GM18870 (cell line): ENCODE measurements around the gene KIAA0513.

Experiments
- ATAC-seq: cut with Tn5 transposase; IDR thresholded peaks from one replicate; pipeline ENCODE4 v1.9.1; 2021; ENCODE audit warnings: moderate library complexity; ENCODE audit not compliant: unreplicated experiment

The KIAA0513 gene

DNA sequence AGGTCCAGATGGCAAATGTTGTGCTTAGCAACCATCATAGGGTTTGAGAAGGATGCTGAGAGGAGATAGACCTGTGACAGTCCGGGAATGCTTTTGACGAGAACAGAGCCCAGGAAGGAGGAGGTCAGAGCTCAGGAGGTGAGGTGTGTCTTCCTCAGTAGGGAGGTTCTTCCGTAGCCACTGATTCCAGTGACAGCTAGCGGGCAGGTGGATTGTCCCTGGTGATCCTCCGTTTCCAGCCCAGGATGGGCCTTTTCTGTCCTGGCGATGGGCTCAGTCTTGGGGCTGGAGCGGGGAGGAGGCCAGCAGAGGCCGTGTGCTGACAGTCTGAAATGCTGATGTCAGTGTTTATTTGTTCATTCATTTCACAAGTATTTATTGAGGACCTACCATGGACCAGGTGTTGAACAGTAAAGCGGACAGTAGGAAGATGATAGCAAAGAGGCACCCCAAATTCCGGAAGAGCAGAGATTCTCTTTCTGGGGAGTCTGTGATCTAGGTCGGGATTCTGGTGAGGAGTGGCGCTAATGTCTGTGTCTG, 38.8 kb downstream of the KIAA0513 start:
- no peak for ATAC-seq

DNA sequence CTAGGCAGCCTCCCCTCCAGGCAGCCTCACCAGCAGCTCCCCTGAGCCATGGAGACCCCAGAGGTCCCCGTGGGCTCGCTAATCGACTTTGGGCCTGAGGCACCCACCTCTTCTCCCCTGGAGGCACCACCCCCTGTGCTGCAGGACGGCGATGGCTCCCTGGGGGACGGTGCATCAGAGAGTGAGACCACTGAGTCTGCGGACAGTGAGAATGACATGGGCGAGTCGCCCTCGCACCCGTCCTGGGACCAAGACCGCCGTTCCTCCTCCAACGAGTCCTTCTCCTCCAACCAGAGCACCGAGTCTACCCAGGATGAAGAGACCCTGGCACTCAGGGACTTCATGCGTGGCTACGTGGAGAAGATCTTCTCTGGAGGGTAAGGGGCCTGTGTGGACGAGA, 39.4 kb downstream of the KIAA0513 start:
- ATAC-seq = no peak

DNA sequence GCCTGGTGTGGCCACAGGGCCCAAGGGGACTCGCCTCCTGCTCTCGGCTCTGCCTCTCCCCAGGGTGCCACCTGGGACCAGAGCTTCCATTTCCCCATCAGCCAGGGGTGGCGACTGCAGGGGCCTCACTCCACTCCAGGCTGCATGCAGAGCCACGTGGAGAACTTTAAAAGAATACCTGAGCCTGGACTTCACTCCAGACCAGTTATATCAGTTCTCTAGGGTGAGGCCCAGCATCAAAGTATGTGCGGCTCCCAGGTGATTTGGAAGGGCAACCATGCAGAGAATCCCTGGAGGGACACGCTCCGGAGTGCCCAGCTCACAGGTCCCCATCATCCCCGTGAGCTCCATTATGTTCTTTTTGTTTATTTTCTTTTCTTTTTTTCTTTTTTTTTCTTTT, 39.8 kb downstream of the KIAA0513 start:
- no peak for ATAC-seq

DNA sequence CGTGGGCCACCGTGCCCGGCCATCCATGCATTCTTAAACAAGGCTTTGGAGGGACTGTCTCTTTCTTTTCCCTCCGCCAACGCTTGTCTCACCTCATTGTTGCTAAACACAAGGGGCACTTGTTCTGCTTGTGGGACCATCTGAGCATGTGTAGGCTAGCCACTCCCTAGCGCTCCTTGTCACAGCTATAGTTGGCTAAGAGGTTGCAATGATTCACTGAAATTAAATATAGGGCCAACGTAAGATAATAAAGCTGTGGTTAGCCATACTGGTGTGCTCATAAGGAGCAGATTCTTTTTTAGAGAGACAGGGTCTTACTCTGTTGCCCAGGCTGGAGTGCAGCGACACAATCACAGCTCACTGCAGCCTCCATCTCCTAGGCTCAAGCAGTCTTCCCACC, 41.2 kb downstream of the KIAA0513 start:
- ATAC-seq = no peak

DNA sequence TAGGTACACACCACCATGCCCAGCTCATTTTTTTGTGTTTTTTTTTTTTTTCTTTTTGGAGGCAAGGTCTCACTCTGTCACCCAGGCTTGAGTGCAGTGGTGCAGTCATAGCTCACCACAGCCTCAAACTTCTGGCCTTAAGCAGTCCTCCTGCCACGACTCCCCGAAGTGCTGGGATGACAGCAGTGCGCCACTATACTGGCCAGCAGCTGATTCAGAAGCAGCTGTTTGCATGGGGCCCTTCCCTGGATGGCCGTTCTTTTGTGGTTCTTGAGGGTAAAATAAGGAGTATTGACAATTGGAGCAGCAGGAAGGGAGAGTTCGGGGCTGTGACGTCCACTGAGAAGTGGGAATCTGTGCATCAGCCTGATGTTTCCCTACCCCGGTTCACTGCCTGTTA, 41.6 kb downstream of the KIAA0513 start:
- ATAC-seq = no peak

DNA sequence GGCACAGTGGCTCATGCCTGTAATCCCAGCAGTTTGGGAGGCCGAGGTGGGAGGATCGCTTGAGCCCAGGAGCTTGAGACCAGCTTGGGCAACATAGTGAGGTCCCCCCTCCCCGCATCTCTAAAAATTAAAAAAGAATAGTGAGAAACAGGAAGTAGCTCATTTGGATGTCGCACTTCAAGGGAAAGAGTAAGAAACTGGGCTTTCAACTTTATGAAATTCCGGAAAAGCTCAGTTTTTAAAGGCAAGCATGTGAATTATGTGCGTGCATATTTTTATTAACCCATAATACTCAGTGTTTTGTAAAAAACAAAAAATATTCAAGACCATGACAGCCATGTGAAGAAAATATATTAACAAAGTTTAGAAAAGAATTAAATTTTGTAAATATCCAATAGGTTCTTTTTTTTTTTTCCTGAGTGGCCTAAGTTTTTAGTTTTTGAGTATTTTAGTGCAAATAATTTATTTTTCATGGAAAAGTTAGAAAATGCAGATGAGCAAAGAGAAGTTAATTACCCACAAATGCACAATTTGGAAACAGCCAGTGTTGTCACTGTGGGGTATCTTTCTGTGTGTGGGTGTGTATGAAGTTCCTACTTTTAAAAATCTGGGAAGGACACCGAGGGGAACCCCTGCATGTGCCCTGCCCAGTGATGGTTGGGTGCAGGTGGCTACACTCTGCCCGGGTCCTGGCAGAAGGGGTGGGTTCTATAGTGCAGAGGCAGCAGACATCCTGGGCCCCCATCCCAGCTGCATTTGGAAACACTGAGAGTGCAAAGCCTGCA, 44.7 kb downstream of the KIAA0513 start:
- ATAC-seq = no peak

DNA sequence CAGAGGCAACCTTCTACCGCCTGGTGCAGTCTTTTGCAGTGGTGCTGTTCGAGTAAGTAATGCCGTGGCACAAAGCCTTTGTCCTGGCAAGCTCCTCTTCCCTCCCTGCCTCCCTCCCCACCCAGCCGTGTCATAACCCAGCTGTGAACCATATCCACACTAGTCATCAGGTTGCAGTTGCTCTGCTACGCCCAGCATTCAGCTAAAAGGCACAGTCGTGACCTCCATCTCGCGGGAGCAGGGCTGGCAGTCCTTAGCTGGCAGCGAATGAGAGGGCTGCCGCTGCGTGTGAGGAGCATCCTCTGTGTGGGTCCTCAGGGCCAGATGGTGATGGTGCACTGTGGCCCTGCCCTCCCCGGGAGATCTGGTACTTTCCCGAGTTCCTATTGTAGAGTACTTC, 45.4 kb downstream of the KIAA0513 start:
- ATAC-seq = no peak

DNA sequence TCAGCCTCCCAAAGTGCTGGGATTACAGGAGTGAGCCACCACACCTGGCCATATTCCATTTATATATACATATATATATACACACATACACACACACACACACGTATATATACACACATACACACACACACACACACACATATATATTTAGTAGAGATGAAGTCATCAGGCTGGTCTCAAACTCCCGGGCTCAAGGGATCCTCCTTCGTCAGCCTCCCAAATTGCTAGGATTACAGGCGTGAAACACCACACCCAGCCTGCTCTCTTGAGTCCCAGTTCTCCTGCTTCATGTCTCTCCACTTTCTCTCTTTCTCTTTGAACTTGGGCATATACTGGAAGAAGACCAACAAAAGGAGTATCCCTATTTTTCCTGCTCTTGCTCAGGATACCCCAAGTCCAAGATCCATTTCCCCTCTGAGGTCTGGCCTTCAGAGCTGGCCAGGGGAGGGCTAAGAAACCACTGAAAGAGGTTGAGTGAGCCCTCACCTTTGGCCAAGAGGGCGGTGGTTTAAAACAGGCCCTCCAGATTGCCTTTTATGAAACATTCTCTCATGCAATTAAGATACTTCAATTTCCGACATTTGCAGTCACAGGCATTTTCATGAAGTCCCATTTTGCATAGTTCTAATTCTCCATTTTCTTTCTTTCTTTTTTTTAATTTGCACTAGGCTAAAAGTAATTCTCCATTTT, 46.8 kb downstream of the KIAA0513 start:
- no peak for ATAC-seq

DNA sequence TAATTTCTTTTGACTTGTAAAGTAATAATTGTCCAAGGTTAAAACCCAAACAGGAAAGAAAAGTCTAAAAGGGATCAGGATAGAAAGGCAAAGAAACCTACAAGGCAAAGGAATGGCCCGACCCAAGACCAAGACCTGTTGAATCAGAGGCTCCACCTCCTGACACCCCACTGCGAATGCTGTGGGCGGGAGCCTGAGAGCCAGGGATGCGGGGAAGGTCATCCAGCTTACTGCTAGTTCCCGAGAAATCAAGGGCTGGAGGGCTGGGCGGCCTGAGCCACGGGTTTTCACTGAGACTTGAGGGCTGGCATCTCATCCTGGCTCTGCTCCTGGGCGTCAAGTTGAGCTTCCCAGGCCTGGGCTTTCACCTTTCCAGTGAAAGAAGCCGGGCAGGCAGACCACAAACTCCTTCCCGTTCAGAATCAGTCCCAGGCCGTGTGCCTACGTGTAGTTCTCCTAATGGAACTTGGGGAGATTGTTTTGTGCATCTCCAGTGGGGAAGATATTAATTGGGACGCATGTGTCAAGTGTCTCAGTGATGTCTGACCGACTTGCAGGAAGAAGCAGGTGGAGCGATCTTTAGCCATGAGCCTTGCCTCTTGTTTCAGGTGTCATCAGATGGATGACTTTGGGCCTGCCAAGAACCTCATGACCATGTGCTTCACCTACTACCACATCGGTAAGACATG, 47.8 kb downstream of the KIAA0513 start:
- ATAC-seq = no peak

DNA sequence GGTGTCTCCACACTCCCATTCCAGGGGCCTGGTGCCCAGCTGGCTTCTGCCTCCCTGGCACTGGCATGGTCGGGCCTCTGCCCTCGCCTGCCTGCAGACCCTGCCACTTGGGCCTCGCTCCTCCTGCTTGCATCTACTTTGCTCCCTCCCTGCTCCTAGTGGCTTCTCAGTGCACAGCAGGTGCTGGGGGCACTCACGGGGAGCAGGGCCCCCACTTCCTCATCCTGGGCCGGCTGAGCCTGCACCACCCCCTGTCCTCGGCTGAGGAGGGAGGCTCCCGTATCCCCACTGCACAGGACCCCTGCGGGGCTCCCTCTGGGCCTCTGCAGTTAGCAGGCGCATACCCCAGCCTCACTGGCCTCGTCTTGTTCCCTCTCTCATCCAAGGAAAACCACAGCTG, 49.4 kb downstream of the KIAA0513 start:
- no peak for ATAC-seq

DNA sequence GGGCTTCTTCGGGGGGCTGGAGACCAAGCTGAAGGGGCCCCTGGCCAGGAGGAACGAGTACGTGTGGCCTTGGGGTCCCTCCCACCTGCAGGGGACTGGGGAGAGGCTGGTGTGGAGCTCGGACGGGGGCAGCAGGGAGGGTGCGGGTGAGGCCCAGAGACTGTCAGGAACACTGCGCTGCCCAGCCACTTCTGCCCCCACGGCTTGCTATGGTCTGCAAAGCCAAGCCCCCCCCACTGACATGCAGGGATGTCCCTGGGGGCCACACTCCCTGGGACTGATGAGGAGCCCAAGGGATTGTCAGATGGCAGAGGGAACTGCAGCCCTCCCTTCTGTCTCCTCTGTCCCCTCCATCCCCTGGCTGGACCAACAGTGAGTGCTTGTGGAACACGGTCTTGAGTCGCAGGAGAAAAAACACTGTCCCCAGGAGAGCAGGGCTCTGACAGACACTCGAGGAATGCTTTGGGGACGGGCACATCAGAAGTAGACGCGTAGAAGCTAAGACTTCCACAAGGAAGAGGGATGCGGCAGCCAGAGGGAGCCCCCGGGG, 50.1 kb downstream of the KIAA0513 start:
- ATAC-seq = no peak

DNA sequence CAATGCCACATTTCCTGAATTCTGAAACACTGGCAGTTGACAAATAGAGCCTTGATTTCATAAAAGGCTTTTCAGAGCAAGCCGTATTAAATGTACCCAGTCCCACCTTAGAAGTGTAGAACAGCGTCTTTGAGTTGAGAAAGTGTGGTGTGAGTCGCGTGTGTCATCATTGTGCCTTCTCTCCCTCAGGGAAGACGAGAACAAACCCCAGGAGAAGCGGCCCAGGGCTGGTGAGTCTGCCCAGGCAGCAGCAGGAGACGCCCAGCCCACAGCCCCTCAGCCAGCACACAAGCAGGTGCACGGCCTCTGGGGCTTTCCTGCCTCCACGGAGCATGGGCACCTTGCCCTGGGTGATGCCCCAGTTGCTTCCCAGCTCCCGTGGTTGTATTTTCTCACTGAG, 50.6 kb downstream of the KIAA0513 start:
- ATAC-seq = no peak

DNA sequence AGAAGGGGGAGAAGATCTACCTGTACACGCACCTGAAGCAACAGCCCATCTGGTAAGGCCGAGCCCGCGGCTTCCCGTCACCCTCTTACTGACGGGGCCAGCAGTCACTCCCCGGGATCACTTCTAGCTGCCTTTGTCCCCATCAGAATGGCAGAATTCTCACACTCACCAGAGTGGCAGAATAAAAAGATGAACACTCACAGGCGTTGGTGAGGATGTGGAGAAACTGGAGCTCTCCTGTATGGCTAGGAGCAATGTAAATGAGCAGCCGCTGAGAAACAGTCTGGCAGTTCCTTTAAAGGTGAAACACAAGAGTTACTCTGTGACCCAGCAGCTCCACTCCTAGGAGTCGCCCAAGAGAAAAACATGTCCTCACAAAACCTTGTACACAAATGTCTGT, 51.4 kb downstream of the KIAA0513 start:
- ATAC-seq = no peak

DNA sequence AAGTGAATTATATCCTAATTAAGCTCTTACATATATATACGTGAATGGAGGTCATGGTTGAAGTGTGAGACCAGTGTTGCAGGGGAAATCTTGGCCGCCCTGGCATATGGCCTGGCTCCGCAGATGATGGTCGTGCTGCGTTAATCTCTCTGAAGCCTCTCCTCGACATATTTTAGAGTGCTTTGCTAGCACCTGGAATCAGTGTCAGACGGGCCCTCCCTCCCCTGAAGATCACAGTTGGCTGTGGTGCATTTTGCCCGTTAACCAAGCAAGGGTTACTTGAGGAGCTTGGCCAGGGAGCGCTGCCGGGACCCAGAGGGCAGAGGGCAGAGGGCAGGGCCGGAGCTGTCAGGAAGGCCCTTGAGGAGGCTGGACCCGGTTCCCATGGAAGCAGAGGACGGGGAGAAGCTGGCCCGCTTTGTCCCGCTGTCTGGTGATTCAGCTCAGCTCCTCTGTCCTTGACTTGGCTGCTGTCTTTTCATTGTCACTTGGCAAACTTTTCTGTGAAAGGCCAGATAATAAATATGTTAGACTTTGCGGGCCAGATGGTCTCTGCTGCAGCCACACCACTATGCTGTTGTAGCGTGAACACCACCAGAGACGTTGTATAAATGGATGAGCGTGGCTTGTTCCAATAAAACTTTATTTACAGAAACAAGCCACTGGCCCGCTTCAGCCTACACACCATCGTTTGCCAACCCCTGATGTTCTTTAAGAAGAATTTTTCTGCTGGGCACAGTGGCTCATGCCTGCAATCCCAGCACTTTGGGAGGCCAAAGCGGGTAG, 52.4 kb downstream of the KIAA0513 start:
- no peak for ATAC-seq

DNA sequence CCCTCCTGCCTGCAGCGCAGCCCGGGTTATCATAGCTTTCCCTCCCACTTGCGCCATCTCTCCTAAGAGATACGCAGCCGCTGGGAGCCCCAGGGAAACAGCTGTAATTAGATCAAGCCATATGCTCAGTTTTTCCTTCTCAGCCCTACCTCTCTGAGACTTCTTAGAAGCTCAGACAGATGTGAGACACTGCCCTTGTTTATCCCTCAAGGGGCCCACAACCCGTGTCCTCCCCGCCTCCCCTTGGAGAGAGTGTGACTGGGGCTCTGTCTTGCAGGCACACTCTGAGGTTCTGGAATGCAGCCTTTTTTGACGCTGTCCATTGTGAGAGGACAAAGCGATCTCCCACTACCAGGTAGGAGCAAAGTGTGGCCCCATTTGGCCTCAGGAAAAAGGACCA, 53.4 kb downstream of the KIAA0513 start:
- ATAC-seq = no peak

DNA sequence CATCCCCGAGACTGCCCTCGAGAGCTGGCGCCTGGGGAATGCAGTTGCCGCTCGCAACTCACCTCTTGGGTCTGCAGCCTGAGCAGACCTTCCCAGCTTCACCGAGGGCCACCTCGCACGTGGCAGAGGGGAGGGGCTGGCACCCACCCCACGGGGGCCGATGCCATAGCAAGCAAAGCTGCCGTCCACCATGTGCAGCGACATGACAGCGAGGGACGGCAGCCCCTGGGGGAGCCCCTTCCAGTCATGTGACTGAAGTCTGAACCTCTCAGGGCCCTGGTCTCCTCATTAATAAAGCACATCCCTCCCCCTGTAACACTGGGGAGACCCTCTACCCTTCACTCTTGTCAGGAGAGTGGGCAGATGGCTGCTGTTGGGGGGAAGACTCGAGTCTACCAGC, 54.2 kb downstream of the KIAA0513 start:
- no peak for ATAC-seq

DNA sequence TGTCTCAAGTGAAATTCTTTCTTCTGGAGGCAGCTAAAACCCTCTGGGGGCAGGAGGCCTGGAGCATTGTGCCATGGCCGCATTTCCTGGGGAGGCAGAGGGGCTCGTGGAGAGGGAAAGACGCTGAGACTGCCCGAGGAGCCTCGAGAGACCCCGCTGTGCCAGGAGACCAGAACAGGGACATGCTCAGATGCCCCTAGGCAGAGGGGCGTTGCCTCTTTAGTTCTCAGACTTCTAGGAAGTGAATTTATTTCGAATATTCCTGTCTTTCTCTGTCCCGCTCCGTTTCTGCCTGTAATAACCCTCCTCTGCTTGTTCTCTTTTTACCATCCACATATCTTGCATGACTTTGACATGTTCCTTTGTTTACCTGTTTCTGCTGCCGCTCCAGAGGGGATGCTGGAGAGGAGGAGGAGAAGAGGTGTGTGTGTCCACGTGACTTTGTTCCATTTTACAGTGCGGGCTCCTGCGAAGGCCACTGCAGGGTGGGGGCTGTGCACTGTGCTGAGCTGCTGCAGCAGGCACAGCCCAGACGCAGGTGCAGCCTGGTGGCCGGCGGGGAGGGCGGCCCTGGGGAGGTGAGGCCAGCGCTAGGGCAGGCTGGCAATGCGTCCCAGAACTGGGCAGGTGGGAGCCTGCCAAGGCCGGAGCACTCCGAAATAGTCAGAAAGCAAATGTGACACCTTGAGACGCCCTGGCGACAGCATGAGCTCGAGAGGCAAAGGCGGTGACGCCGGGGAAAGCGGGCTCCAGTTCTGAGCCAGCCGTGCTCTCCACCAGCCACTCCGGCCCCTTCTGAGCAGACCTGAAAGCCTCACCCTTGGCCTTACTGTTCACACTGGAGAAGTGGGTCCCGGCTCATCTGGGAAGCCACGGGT, 54.8 kb downstream of the KIAA0513 start:
- ATAC-seq = no peak

DNA sequence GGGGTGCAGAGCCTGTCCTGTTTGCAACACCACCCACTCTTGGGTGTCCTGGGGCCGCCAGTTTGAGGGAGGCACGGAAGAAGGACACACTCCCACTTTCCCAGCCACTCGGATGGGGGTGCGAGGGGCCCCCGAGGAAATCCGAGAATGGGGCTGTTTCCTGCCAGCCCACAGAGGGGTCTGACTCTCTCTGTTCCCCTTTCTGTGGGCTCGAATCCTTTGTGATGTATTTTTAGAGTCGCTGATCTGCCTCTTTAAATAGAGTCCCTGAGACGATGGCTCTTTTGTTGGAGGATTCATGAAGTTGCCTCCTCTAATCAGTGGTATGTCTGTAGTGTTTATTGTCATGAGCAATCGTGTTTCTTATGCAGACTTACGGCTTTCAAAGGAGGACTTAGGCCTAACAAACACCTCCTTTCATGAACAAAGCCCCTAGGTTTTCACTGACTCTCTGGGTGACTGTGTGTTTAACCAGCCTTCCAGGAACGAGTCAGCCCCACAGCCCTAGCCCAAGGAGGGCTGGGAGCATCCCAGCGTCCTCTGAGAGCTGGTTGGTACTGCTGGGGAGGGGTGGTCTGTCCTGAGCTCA, 55.5 kb downstream of the KIAA0513 start:
- ATAC-seq = no peak

DNA sequence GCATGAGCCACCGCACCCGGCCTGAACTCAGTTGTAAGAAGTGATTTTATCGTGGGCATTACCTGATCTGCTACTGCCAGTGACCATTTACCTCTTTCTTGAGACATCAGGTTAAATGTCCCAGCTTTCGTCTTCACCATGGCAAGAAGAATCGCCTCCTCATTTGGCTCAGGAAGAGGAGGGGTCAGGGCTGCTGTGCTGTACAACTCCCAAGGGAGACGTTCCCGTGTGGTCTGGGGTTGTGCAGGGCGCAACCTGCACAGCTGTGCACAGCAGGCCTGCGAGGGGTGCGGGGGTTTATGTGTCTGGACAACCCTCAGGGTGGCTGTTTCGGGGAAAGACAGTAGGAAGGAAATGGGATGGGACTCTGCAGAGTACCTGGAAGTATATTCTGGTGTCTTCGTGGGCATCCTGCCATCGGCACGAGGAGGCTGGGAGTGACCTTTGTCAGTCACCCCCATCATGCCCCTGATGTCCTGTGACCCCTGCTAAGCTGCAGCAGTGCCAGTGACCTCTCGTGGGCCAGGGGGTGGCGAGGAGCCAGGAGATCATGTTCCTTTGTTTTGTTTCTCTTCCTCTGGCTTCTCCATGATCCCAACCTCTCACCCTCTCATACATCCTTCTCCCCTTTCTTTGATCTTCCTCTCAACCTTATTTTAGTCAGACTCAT, 57.4 kb downstream of the KIAA0513 start:
- ATAC-seq = no peak
